IMR-90 (cell line): Measurements from ENCODE around the gene TMEM72. TPM values are rescaled to one million over a fixed set of nuclear protein-coding genes. Genes with fewer than 3 reads are reported as not detected.

Source experiments
- CEBPB ChIP-seq: IDR thresholded peaks from 2 replicates; pipeline ENCODE4 v1.6.1; 2012; ENCODE audit warnings: low read depth, low read length, improper control_type of control experiment
- MXI1 ChIP-seq: IDR thresholded peaks from 2 replicates; pipeline ENCODE4 v1.6.1; 2012; ENCODE audit warnings: low read depth, mild to moderate bottlenecking, low read length, moderate library complexity, borderline replicate concordance
- NFE2L2 ChIP-seq: fragments of 150-350 bp; IDR thresholded peaks from 2 replicates; pipeline ENCODE4 v1.6.1; 2016; ENCODE audit warnings: low read depth, mild to moderate bottlenecking, low read length
- RAD21 ChIP-seq: IDR thresholded peaks from 2 replicates; pipeline ENCODE4 v1.6.1; 2012; ENCODE audit warnings: low read length, improper control_type of control experiment
- RCOR1 ChIP-seq: IDR thresholded peaks from 2 replicates; pipeline ENCODE4 v1.6.1; 2012; ENCODE audit warnings: mild to moderate bottlenecking, low read length, improper control_type of control experiment; ENCODE audit not compliant: insufficient replicate concordance
- SMC3 ChIP-seq: fragments of 150-350 bp; IDR thresholded peaks from 2 replicates; pipeline ENCODE4 v1.6.1; 2016; ENCODE audit warnings: low read depth, mild to moderate bottlenecking, antibody characterized with exemption, low read length, moderate library complexity
- polyA plus RNA-seq, 3 experiments: library from polyadenylated mRNA; depleted of rRNA; stranded (reverse); fragments of >200 nt; gene quantifications; 2 replicates each; pipeline ENCODE4 v1.2.3, GENCODE V29; 2012; ENCODE audit warnings: low replicate concordance in 1 of 3
- total RNA-seq: library from RNA; depleted of rRNA; stranded (reverse); fragments of >200 nt; gene quantifications from 2 replicates; pipeline ENCODE4 v1.2.3, GENCODE V29; 2012

The TMEM72 gene
- total and polyA plus RNA-seq, 2 of the 4 experiments (the other 2 are of a cell fraction): not detected

- no peak for TF ChIP-seq MXI1
- TF ChIP-seq NFE2L2: no peak
- peak; percentile 71 for TF ChIP-seq RAD21
- TF ChIP-seq SMC3: peak; percentile 82
- TF ChIP-seq CEBPB: no peak
- no peak for TF ChIP-seq RCOR1
These were observed 63.7 kb downstream of the TMEM72 start (continued) for GRCh38 chr10:44974628-44975430.
